CD1c-positive myeloid dendritic cell (primary cell): ENCODE data around the gene CENPV.
"Not testable (repeated sequence)": the region's sequence is repeated elsewhere in the genome, so short reads cannot be mapped to it uniquely, and the experiment has no call there.

Experiments
- DNase-seq: peaks from one replicate; pipeline ENCODE4 v3.0.0-alpha.2; 2016; ENCODE audit errors: extremely low spot score

CENPV gene

GRCh38 chr17:16353317-16354174, at the start of gene CENPV:
CENPV (minus strand) TSS chr17:16353469; CDS start chr17:16353436, 33 bp downstream.
- DNase-seq, result peak; percentile 59

GRCh38 chr17:16398270-16399267, 45.3 kb upstream of the CENPV start:
- no peak for DNase-seq

GRCh38 chr17:16396693-16397092, 43.4 kb upstream of the CENPV start:
- not testable (repeated sequence) for DNase-seq

- DNase-seq, result not testable (repeated sequence)
Measured at GRCh38 chr17:16395887-16396286, 42.6 kb upstream of the CENPV start.

- DNase-seq, result not testable (repeated sequence)
Measured at GRCh38 chr17:16392491-16392890, 39.2 kb upstream of the CENPV start.

GRCh38 chr17:16391451-16391850, 38.2 kb upstream of the CENPV start:
- DNase-seq, result no peak

- DNase-seq, result not testable (repeated sequence)
Measured at GRCh38 chr17:16386126-16386507, 32.8 kb upstream of the CENPV start.

GRCh38 chr17:16384557-16384956, 31.3 kb upstream of the CENPV start:
- DNase-seq, result no peak

GRCh38 chr17:16383772-16384287, 30.6 kb upstream of the CENPV start:
- no peak for DNase-seq

GRCh38 chr17:16383216-16383615, 29.9 kb upstream of the CENPV start:
- peak; percentile 39 for DNase-seq

- DNase-seq, result no peak
Measured at GRCh38 chr17:16381496-16381820, 28.2 kb upstream of the CENPV start.

GRCh38 chr17:16380640-16381495, 27.6 kb upstream of the CENPV start, which contains the start of gene UBB:
UBB (plus strand) TSS chr17:16381091; CDS start chr17:16381908, 817 bp downstream.
- DNase-seq, result peak; percentile 97

- no peak for DNase-seq
Measured at GRCh38 chr17:16379654-16380053, 26.4 kb upstream of the CENPV start.

GRCh38 chr17:16378636-16379282, 25.5 kb upstream of the CENPV start:
- no peak for DNase-seq

- DNase-seq, result no peak
Measured at GRCh38 chr17:16377941-16378341, 24.7 kb upstream of the CENPV start.

- peak; percentile 12 for DNase-seq
Measured at GRCh38 chr17:16374146-16374938, 21.1 kb upstream of the CENPV start.

- peak; percentile 10 for DNase-seq
Measured at GRCh38 chr17:16371742-16372141, 18.5 kb upstream of the CENPV start.

GRCh38 chr17:16364625-16365024, 11.4 kb upstream of the CENPV start:
- no peak for DNase-seq

- DNase-seq, result peak; percentile 83
Measured at GRCh38 chr17:16363749-16364536, 10.7 kb upstream of the CENPV start.
